Natural killer cell (primary cell): Measurements from ENCODE around the gene CLPTM1. TPM values are rescaled to one million over a fixed set of nuclear protein-coding genes. Genes with fewer than 3 reads are reported as not detected.
A peak's percentile ranks its signal among the peaks of the same experiment; 100 is the strongest.

ENCODE experiments used
- ATAC-seq, 3 donors: fragments of 150-1000 bp in 2 of 3; fragments of 200-7000 bp in 1 of 3; cut with Tn5 transposase; 1 replicate in 1 of 3; 2 replicates in 2 of 3; pipeline ENCODE4 v1.10.0; 2021; ENCODE audit warnings: mild to moderate bottlenecking in 2 of 3, moderate library complexity in 2 of 3
- DNase-seq, 2 donors: peaks; one replicate each; pipeline versions ENCODE4 v3.0.0 to v3.0.0-alpha.2; 2013 to 2021; ENCODE audit warnings: mixed read lengths in 1 of 2
- H3K27ac ChIP-seq: one replicate; pipeline ENCODE4 v1.5.1; 2013; ENCODE audit warnings: mild to moderate bottlenecking, low read length
- H3K27me3 ChIP-seq: one replicate; pipeline ENCODE4 v1.6.1; 2013; ENCODE audit warnings: low read length; ENCODE audit not compliant: control insufficient read depth, insufficient read depth
- H3K36me3 ChIP-seq: one replicate; pipeline ENCODE4 v1.6.1; 2013; ENCODE audit warnings: low read length; ENCODE audit not compliant: control insufficient read depth, insufficient read depth
- H3K4me1 ChIP-seq: one replicate; pipeline ENCODE4 v1.6.1; 2013; ENCODE audit warnings: low read length; ENCODE audit not compliant: control insufficient read depth, insufficient read depth
- H3K4me3 ChIP-seq: one replicate; pipeline ENCODE4 v1.5.1; 2013; ENCODE audit warnings: low read length
- H3K9me3 ChIP-seq: one replicate; pipeline ENCODE4 v1.6.1; 2013; ENCODE audit warnings: low read length; ENCODE audit not compliant: control insufficient read depth, insufficient read depth
- H3K27ac Mint-ChIP-seq, 2 donors: one replicate each; pipeline ENCODE4 v1.8.0; 2022; ENCODE audit warnings: mild to moderate bottlenecking in 2 of 2, mixed read lengths in 2 of 2, moderate library complexity in 1 of 2
- H3K27me3 Mint-ChIP-seq, 2 donors: one replicate each; pipeline ENCODE4 v1.8.0; 2022; ENCODE audit warnings: low read depth in 2 of 2, mixed read lengths in 2 of 2
- H3K36me3 Mint-ChIP-seq: one replicate; pipeline ENCODE4 v1.8.0; 2022; ENCODE audit warnings: mixed read lengths
- H3K4me1 Mint-ChIP-seq, 2 donors: one replicate each; pipeline ENCODE4 v1.8.0; 2022; ENCODE audit warnings: mixed read lengths in 2 of 2
- H3K4me3 Mint-ChIP-seq: one replicate; pipeline ENCODE4 v1.8.0; 2022; ENCODE audit warnings: mild to moderate bottlenecking, moderate library complexity, mixed read lengths
- H3K9me3 Mint-ChIP-seq, 2 donors: one replicate each; pipeline ENCODE4 v1.8.0; 2022; ENCODE audit warnings: mixed read lengths in 2 of 2
- CTCF ChIP-seq: fragments of 200-600 bp; IDR thresholded peaks from one replicate; pipeline ENCODE4 v1.8.0; 2022; ENCODE audit warnings: antibody characterized with exemption
- WGBS: methylation state at CpG from one replicate; pipeline ENCODE4 v1.1.7; 2013; ENCODE audit warnings: missing lambda C conversion rate; ENCODE audit not compliant: insufficient coverage; 5-methylcytosine and 5-hydroxymethylcytosine counted together
- intact Hi-C: fragments of 100-400 bp; cut with micrococcal nuclease; formaldehyde crosslinking; loops from one replicate; pipeline ENCODE4 v1.14.2; 2022
- total RNA-seq, 4 donors: library from RNA; stranded (reverse); fragments of 120-200 nt in 1 of 4; gene quantifications; one replicate each; pipeline versions ENCODE4 v1.2.3 to v1.2.4, GENCODE V29; 2013 to 2022

The CLPTM1 gene
- total RNA-seq, 3 donors from 2014 or later (not counting 1 experiment from before 2014, with no cell fraction given): 97.1 to 125 (median 120) TPM

- Histone ChIP-seq H3K27ac (no peak overlapping the region), H3K9me3 (no peaks in the 10 kb centered on the region), H3K4me3 (no peak overlapping the region), H3K27me3 (no peaks in the 10 kb centered on the region), H3K4me1 (peaks cover 27% of the 10 kb centered on the region), H3K36me3 (peaks cover 7% of the 10 kb centered on the region)
- Mint-ChIP-seq H3K27me3 (no peaks in the 10 kb centered on the region), H3K36me3 (no peaks in the 10 kb centered on the region), H3K9me3 (no peaks in the 10 kb centered on the region), H3K4me3 (no peak overlapping the region), H3K4me1 (peaks cover 16 to 19% of the 10 kb centered on the region in 2 donors), H3K27ac (no peak overlapping the region)
- DNase-seq (no peak), ATAC-seq (no peak)
- no peak for TF ChIP-seq CTCF
- WGBS: 94% methylated on average over 2 of the region's 4 CpGs
- intact Hi-C loops: loop anchor here (5.0 kb wide), 1 partner anchor 34 kb away; the partner anchor contains the start of gene CLASRP
These were observed 48.3 kb downstream of the CLPTM1 start for GRCh38 chr19:45003485-45003884.

GRCh38 chr19:45005787-45006186 lies 50.6 kb downstream of the CLPTM1 start:
- Mint-ChIP-seq H3K36me3 (no peaks in the 10 kb centered on the region), H3K9me3 (no peaks in the 10 kb centered on the region), H3K27me3 (no peaks in the 10 kb centered on the region), H3K27ac (peak overlapping the region; percentile 48 to 74), H3K4me3 (no peak overlapping the region), H3K4me1 (peaks cover 16 to 23% of the 10 kb centered on the region in 2 donors)
- peaks cover 25% of the 10 kb centered on the region for H3K4me1 ChIP-seq
- no peaks in the 10 kb centered on the region for H3K27me3 ChIP-seq
- no peak overlapping the region for H3K27ac ChIP-seq
- intact Hi-C loops: no loop called here
- no peak for DNase-seq
- WGBS: 96% methylated on average over 9 of the region's 9 CpGs
- TF ChIP-seq CTCF: no peak
- peaks cover 14% of the 10 kb centered on the region for H3K36me3 ChIP-seq
- H3K9me3 ChIP-seq: no peaks in the 10 kb centered on the region
- no peak overlapping the region for H3K4me3 ChIP-seq
- ATAC-seq: no peak

- Mint-ChIP-seq H3K36me3 (no peaks in the 10 kb centered on the region), H3K27ac (peak overlapping the region; percentile 13 to 46), H3K27me3 (no peaks in the 10 kb centered on the region), H3K4me3 (peak overlapping the region; percentile 42), H3K9me3 (no peaks in the 10 kb centered on the region), H3K4me1 (peaks cover 7 to 12% of the 10 kb centered on the region in 2 donors)
- 94% methylated on average over 9 of the region's 10 CpGs for WGBS
- intact Hi-C loops: no loop called here
- Histone ChIP-seq H3K9me3 (no peaks in the 10 kb centered on the region), H3K27ac (no peak overlapping the region), H3K27me3 (no peaks in the 10 kb centered on the region), H3K4me3 (no peak overlapping the region), H3K4me1 (peaks cover 12% of the 10 kb centered on the region), H3K36me3 (peaks cover 14% of the 10 kb centered on the region)
- DNase-seq (no peak), ATAC-seq (peak in 1 of 3 donors; percentile 2)
- TF ChIP-seq CTCF: no peak
These were observed 53.4 kb downstream of the CLPTM1 start for GRCh38 chr19:45008552-45008951.

- H3K27me3 ChIP-seq: no peaks in the 10 kb centered on the region
- H3K36me3 Mint-ChIP-seq: no peaks in the 10 kb centered on the region
- H3K4me3 ChIP-seq: no peak overlapping the region
- WGBS: 93% methylated on average over 8 of the region's 9 CpGs
- ATAC-seq: no peak
- DNase-seq: no peak
- peaks cover 7 to 12% of the 10 kb centered on the region in 2 donors for H3K4me1 Mint-ChIP-seq
- H3K27ac Mint-ChIP-seq: peak overlapping the region; percentile 4 to 46
- no peaks in the 10 kb centered on the region for H3K27me3 Mint-ChIP-seq
- no peak for TF ChIP-seq CTCF
- H3K9me3 Mint-ChIP-seq: no peaks in the 10 kb centered on the region
- H3K9me3 ChIP-seq: no peaks in the 10 kb centered on the region
- peaks cover 16% of the 10 kb centered on the region for H3K36me3 ChIP-seq
- peaks cover 12% of the 10 kb centered on the region for H3K4me1 ChIP-seq
- peak overlapping the region; percentile 2 for H3K4me3 Mint-ChIP-seq
- no peak overlapping the region for H3K27ac ChIP-seq
- intact Hi-C loops: no loop called here
These were observed 54.6 kb downstream of the CLPTM1 start for GRCh38 chr19:45009625-45010255.
